Iris pigment epithelial cell (primary cell): ENCODE measurements around the gene ONECUT2.

Experiments used
- DNase-seq: peaks from one replicate; pipeline ENCODE4 v3.0.0-alpha.2; 2011; ENCODE audit warnings: low read depth

ONECUT2 gene

DNA sequence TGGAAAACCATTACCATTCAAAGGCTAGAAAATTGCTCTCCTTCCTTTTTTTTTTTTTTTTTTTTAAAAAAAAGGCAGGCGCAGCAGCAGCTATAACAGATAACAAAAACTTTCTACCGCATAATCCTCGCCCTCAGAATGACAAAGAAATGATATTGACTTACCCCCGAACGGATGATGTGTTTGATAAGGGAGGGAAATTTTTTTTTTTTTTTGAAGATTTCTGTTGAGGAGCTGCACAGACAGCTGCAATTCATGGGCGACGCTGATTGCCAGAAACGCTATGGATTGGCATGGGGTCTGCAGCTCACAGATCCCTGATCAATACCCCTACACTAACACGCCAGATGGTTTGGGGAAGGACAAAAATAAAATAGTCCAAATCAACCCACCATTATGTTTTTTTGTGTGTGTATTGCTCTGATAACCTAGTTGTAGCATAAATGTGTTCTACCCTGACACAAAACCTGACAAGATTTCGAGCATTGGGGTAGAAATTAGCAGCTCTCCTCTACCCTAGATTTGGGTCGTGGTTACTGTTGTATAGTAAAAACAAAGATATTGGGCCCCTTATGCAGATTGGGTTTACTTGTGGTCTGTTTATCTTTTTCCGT is 3.6 kb upstream of the ONECUT2 start:
- no peak for DNase-seq

DNA sequence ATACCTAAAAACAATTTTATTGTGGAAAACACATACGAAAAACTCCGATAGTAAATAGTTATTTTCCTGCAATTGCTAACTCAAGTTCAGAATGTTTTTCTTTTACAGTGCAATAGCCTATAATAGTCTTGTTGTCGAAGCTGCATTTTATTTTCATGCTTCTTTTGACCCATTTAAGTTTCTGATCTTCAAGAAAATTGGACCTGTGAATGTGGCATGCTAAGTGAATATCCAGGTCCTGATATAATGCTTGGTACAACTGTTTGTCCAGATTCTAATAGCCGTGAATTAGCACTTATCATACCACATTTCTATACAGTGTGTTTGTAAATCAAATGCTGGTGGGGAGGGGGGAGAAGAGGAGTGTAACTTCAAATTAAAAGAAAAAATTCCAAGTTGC is 3.0 kb upstream of the ONECUT2 start:
- no peak for DNase-seq

GRCh38 chr18:57432751-57433400 is 2.3 kb upstream of the ONECUT2 start:
- no peak for DNase-seq

DNA sequence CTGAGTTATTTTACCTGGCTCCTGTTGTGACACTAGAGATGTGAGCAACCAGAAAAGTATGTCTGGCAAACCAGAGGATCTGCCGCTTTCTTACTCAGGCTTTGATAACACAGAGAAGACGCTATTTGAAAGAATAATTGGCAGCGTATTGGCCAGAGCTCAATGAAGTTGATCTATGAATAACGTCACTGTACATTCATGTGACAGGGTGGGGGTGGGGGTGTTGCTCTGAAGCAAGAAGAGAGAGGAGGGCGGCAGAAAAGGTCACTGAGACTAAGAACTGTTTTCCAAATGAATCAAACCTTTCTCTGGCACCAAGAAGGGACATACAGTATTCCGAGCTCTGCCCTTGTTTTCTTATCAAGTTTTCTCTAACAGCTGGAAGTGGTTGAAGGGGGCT is 1.7 kb upstream of the ONECUT2 start:
- DNase-seq, result no peak

- no peak for DNase-seq
These were observed 1.1 kb upstream of the ONECUT2 start for GRCh38 chr18:57433934-57434535.

- no peak for DNase-seq
These were observed 644 bp downstream of the ONECUT2 start for GRCh38 chr18:57435846-57436190.

DNA sequence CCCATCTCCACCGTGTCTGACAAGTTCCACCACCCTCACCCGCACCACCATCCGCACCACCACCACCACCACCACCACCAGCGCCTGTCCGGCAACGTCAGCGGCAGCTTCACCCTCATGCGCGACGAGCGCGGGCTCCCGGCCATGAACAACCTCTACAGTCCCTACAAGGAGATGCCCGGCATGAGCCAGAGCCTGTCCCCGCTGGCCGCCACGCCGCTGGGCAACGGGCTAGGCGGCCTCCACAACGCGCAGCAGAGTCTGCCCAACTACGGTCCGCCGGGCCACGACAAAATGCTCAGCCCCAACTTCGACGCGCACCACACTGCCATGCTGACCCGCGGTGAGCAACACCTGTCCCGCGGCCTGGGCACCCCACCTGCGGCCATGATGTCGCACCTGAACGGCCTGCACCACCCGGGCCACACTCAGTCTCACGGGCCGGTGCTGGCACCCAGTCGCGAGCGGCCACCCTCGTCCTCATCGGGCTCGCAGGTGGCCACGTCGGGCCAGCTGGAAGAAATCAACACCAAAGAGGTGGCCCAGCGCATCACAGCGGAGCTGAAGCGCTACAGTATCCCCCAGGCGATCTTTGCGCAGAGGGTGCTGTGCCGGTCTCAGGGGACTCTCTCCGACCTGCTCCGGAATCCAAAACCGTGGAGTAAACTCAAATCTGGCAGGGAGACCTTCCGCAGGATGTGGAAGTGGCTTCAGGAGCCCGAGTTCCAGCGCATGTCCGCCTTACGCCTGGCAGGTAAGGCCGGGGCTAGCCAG is 1.2 kb downstream of the ONECUT2 start:
- no peak for DNase-seq

GRCh38 chr18:57436965-57437333 is 1.8 kb downstream of the ONECUT2 start:
- DNase-seq, result no peak

- no peak for DNase-seq
These were observed 2.2 kb downstream of the ONECUT2 start for GRCh38 chr18:57437402-57437765.

DNA sequence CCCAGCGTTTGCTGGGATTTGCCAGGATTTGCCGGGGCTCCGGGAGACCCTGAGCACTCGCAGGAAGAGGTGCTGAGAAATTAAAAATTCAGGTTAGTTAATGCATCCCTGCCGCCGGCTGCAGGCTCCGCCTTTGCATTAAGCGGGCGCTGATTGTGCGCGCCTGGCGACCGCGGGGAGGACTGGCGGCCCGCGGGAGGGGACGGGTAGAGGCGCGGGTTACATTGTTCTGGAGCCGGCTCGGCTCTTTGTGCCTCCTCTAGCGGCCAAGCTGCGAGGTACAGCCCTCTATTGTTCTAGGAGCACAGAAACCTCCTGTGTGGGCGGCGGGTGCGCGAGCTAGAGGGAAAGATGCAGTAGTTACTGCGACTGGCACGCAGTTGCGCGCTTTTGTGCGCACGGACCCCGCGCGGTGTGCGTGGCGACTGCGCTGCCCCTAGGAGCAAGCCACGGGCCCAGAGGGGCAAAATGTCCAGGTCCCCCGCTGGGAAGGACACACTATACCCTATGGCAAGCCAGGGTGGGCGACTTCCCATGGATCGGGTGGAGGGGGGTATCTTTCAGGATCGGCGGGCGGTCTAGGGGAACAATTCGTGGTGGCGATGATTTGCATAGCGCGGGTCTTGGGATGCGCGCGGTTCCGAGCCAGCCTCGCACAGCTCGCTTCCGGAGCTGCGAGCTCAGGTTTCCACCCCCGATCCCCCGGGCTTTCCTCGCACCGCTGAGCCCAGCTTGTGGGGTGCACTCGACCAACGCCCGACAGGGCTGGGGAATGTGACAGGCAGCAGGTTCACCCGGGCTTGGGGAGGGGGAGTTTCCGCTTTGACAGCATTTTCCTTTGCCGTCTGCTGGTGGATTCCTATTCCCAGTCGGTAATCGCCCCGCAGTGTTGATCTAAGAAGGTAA is 2.8 kb downstream of the ONECUT2 start:
- peak; percentile 44 for DNase-seq

GRCh38 chr18:57438743-57439608 is 3.8 kb downstream of the ONECUT2 start:
- no peak for DNase-seq

GRCh38 chr18:57439609-57439968 is 4.4 kb downstream of the ONECUT2 start:
- no peak for DNase-seq

DNA sequence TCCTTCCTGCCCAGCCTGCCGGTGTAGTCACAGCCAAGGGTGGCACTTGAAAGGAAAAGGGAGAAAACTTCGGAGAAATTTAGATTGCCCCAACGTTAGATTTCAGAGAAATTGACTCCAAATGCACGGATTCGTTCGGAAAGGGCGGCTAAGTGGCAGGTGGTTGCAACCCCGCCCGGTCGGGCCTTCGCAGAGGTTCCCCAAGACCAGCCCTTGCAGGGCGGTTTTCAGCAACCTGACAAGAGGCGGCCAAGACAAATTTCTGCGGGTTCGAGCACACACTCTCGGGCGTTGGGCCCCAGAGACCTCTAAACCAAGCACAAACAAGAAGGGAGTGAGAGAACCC is 4.8 kb downstream of the ONECUT2 start:
- no peak for DNase-seq

DNA sequence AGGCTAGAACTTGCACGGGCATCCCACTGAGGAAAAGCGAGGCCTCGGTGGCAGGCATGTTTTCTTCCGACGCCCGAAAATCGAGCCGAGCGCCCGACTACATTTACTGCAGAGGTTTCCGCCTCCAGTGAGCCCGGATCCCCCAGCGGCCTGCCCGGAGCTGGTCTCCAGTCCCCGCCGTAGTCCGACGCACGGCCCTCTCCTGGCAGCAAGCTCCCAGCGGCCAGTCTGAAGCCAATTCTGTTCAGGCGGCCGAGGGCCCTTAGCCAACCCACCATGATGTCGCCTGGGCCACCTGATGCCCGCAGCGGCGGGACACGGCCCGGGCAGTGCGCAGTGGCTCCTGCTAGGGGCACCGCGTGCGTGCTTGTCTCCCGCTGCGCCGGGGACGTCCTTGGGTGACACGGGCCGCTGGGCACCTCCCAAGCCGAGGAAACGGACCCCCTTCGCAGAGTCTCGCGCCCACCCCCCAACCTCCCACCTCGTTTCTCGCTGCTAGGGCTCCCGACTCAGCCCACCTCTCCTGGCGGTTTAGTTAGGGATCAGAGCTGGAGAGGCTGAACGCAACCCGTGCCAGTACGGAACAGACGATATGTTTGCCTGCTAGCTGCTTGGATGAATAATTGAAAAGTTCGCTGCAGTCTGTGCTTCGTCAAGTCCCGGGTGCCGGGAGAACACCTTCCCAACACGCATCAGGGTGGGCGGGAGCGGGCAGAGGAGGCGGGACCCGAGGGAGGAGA is 5.3 kb downstream of the ONECUT2 start:
- DNase-seq, result no peak

DNA sequence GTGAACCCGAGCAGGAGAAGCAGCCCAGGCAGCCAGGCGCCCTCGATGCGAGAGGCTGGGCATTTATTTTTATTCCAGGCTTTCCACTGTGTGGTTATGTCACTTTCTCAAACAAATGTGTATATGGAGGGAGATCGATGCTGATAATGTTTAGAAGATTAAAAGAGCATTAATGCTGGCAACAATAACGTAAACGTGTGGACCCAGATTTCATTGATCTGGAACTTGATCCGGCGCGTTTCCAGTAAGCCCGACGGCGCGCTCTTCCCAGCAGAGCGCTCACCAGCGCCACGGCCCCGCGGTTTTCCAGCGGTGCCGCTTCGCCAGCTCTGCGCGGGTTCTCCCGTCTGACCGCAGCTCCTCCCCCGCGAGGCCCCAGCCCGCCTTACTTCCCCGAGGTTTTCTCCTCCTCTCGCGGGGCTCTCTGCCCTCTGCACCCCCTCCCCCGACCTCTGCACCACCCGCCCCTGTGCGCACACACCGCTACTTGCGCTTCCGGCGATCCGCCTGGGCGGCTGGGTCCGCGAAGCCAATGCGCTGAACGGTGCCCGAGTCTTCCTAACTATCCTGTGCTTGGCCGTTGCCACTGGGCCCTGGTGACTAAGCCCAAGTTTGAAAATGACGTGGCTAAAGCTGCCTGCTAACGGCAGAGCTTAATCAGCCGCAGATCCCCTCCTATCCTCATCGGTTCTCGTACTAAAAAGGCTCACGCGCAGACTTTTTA is 6.1 kb downstream of the ONECUT2 start:
- peak; percentile 20 for DNase-seq

DNA sequence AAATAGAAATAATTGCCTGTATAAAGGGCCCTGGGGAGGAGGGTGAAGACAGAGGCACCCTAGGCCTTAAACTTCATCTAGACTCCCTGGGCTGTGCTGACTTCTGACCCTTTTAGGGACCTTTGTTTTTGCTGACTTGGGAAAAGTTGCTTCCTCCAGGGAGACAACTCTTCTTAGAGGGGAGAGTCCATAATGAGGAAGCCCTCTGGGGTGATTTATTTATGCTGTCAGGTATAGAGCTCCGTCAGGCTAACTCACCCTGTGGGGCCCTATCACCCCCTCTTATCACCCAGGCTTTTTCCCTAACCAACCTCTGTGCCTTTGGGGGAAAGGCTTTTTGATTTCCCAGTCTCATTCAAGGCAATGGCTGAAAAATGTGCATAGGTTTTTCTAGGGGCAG is 8.1 kb downstream of the ONECUT2 start:
- no peak for DNase-seq

GRCh38 chr18:57443702-57444101 is 8.5 kb downstream of the ONECUT2 start:
- no peak for DNase-seq

DNA sequence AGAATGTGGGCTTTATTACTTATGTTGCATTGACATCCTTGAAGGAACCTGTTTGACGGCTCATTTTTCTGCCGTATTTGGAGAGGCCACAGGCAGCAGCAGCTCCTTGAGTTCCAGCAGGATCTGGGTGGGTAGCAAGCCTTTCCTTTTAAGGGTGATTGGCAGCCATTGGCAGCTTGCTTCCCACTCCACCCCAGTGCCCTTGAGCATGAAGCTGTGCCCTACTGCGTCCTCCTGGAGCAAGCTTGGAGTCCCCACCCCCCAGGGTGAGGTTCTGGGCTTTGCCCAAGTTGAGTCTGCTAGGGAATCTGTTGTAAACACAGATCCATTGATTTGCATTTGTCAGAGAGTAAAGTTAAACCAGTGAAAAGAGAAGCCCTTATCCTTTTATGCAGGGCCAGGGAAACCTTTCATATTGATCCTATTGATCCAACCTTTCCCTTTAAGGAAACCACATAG is 9.2 kb downstream of the ONECUT2 start:
- no peak for DNase-seq

DNA sequence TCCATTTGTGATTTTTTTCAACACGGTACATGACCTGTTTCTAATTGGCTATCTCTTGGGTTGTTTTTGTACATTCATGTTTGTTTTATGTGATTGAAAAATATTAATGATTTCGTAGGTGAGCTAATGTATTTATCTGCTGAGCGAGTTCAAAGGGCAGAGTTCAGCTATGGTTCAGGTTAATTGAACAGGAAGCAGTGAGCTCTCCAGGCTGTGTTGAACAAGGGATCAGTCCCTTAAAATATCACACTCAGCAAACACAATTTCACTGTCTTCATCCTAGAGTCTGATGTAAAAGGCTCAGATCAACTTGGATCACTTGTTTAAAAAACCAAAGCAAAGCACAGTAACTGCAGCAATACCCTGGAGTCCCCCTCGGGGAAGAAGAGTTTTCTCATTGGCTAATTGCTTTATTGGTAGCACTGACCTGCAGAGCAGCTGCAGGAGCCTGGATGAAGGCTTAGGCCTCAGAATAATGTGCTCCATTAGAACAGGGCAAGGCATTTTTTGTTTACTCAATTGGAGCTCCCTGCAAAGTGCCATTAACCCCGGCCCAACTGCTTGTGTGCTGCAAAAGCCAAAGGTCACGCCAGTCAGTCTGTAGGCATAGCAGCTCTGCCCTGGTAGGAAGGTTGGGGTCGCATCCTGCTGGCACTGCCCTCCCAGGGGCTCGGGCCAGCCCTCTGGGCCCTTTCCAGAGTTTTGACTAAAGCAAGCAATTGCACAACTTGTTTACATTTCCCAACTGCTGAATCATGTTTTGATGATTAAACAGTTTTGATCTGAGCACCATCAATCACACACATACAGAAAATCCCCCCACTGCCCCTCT is 10.5 kb downstream of the ONECUT2 start:
- DNase-seq, result no peak
